GM23338 (cell line): ENCODE results near the gene CARMIL1. TPM values are rescaled to one million over a fixed set of nuclear protein-coding genes. Genes with fewer than 3 reads are reported as not detected.
"Not testable (repeated sequence)": the region's sequence is repeated elsewhere in the genome, so short reads cannot be mapped to it uniquely, and the experiment has no call there.

Experiments used
- ATAC-seq: fragments of 200-7000 bp; cut with Tn5 transposase; 3 replicates; pipeline ENCODE4 v1.9.1; 2020
- DNase-seq: peaks from one replicate; pipeline ENCODE4 v3.0.0-alpha.2; 2015; ENCODE audit warnings: low spot score
- H2AFZ ChIP-seq: fragments of 200-600 bp; sonication (generic); 2 replicates; pipeline ENCODE4 v1.8.0; 2016; ENCODE audit warnings: antibody characterized with exemption, mild to moderate bottlenecking, moderate library complexity
- H3F3A ChIP-seq: fragments of 200-600 bp; sonication (generic); replicated peaks from 2 replicates; pipeline ENCODE4 v1.8.0; 2017; ENCODE audit warnings: antibody characterized with exemption, mixed run types, low read depth
- H3K27ac ChIP-seq: fragments of 200-600 bp; sonication (generic); 2 replicates; pipeline ENCODE4 v1.6.1; 2016; ENCODE audit warnings: low read depth
- H3K27me3 ChIP-seq: fragments of 200-600 bp; sonication (generic); 2 replicates; pipeline ENCODE4 v1.8.0; 2016; ENCODE audit warnings: mild to moderate bottlenecking, mixed run types, moderate library complexity; ENCODE audit not compliant: insufficient read depth
- H3K36me3 ChIP-seq: fragments of 200-600 bp; sonication (generic); 2 replicates; pipeline ENCODE4 v1.8.0; 2016; ENCODE audit warnings: mild to moderate bottlenecking; ENCODE audit not compliant: insufficient read depth
- H3K4me1 ChIP-seq: fragments of 200-600 bp; sonication (generic); 2 replicates; pipeline ENCODE4 v1.8.0; 2016; ENCODE audit warnings: mild to moderate bottlenecking, moderate library complexity; ENCODE audit not compliant: insufficient read depth
- H3K4me2 ChIP-seq: fragments of 200-600 bp; sonication (generic); 2 replicates; pipeline ENCODE4 v1.7.1; 2017; ENCODE audit warnings: mixed run types
- H3K4me3 ChIP-seq: fragments of 200-600 bp; sonication (generic); 2 replicates; pipeline ENCODE4 v1.6.1; 2016; ENCODE audit warnings: mixed run types
- H3K79me2 ChIP-seq: fragments of 200-600 bp; sonication (generic); replicated peaks from 2 replicates; pipeline ENCODE4 v1.8.0; 2017; ENCODE audit warnings: mild to moderate bottlenecking; ENCODE audit not compliant: insufficient read depth
- H3K9me2 ChIP-seq: fragments of 200-600 bp; sonication (generic); 2 replicates; pipeline ENCODE4 v1.8.0; 2017; ENCODE audit not compliant: insufficient read depth
- H4K20me1 ChIP-seq: fragments of 200-600 bp; sonication (generic); replicated peaks from 2 replicates; pipeline ENCODE4 v1.8.0; 2017; ENCODE audit warnings: mild to moderate bottlenecking; ENCODE audit not compliant: insufficient read depth
- H3K27ac Mint-ChIP-seq: 2 replicates; pipeline ENCODE4 v1.8.0; 2020; ENCODE audit warnings: inconsistent platforms, mild to moderate bottlenecking, moderate library complexity, mixed read lengths
- H3K27me3 Mint-ChIP-seq: 3 replicates; pipeline ENCODE4 v1.8.0; 2022; ENCODE audit warnings: low read depth, mild to moderate bottlenecking, moderate library complexity, mixed read lengths, inconsistent platforms; ENCODE audit not compliant: insufficient read depth, poor library complexity
- H3K36me3 Mint-ChIP-seq: 3 replicates; pipeline ENCODE4 v1.8.0; 2021; ENCODE audit warnings: low read depth, mild to moderate bottlenecking, inconsistent platforms, moderate library complexity, mixed read lengths
- H3K4me1 Mint-ChIP-seq: 3 replicates; pipeline ENCODE4 v1.8.0; 2020; ENCODE audit warnings: mild to moderate bottlenecking, inconsistent platforms, mixed read lengths
- H3K4me3 Mint-ChIP-seq: 3 replicates; pipeline ENCODE4 v1.8.0; 2021; ENCODE audit warnings: moderate library complexity, mild to moderate bottlenecking, inconsistent platforms, mixed read lengths
- H3K9me3 Mint-ChIP-seq: 3 replicates; pipeline ENCODE4 v1.8.0; 2020; ENCODE audit warnings: moderate library complexity, mild to moderate bottlenecking, inconsistent platforms, mixed read lengths
- CREB1 ChIP-seq: fragments of 250-450 bp; sonication (Bioruptor Pico); IDR thresholded peaks from 2 replicates; pipeline ENCODE4 v1.5.0; 2020; ENCODE audit warnings: low read depth, mild to moderate bottlenecking, moderate library complexity
- EZH2phosphoT487 ChIP-seq: fragments of 200-600 bp; sonication (generic); IDR thresholded peaks from one replicate; pipeline ENCODE4 v1.8.1; 2018; ENCODE audit warnings: antibody characterized with exemption; ENCODE audit not compliant: unreplicated experiment
- NANOG ChIP-seq: IDR thresholded peaks from 2 replicates; pipeline ENCODE4 v1.6.1; 2016; ENCODE audit warnings: antibody characterized with exemption, borderline replicate concordance
- POLR2AphosphoS5 ChIP-seq: IDR thresholded peaks from 2 replicates; pipeline ENCODE4 v1.6.1; 2016; ENCODE audit warnings: antibody characterized with exemption, low read depth
- STAT1 ChIP-seq: IDR thresholded peaks from one replicate; pipeline ENCODE4 v1.6.1; 2016; ENCODE audit warnings: antibody characterized with exemption; ENCODE audit not compliant: unreplicated experiment
- ZNF114 ChIP-seq: fragments of 250-450 bp; sonication (Bioruptor Pico); IDR thresholded peaks from 2 replicates; pipeline ENCODE4 v1.5.0; 2020; ENCODE audit warnings: mild to moderate bottlenecking, moderate library complexity
- polyA plus RNA-seq: library from polyadenylated mRNA; unstranded; fragments of >200 nt; fragmentation: Nextera tagmentation; extraction: Ambion mirVana; gene quantifications from 2 replicates; pipeline ENCODE4 v1.2.1, GENCODE V29; 2016
- total RNA-seq: library from RNA; depleted of rRNA; stranded (reverse); fragments of >200 nt; shearing (Covaris generic); gene quantifications from 2 replicates; pipeline ENCODE4 v1.2.3, GENCODE V29; 2014
- TF ChIP-seq, protein P1 (sequence below): IDR thresholded peaks from one replicate; pipeline ENCODE4 v1.6.1; 2018; ENCODE audit warnings: antibody characterized with exemption; ENCODE audit not compliant: unreplicated experiment
- TF ChIP-seq, protein P2 (sequence below): IDR thresholded peaks from 2 replicates; pipeline ENCODE4 v1.6.1; 2016; ENCODE audit warnings: antibody characterized with exemption

CARMIL1 gene
- total and polyA plus RNA-seq, 2 experiments from 2014 or later, result 43.2 to 66.9 TPM

DNA sequence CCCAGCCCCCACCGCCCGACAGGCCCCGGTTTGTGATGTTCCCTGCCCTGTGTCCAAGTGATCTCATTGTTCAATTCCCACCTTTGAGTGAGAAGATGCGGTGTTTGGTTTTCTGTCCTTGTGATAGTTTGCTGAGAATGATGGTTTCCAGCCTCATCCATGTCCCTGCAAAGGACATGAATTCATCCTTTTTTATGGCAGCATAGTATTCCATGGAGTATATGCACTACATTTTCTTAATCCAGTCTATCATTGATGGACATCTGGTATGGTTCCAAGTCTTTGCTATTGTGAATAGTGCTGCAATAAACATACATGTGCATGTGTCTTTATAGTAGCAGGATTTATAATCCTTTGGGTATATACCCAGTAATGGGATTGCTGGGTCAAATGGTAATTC lies 165.3 kb downstream of the CARMIL1 start:
- not testable (repeated sequence) for H3K27me3 Mint-ChIP-seq, H3K4me2 ChIP-seq, H3K4me3 Mint-ChIP-seq, H3F3A ChIP-seq, ATAC-seq, H4K20me1 ChIP-seq, H2AFZ ChIP-seq, H3K4me3 ChIP-seq, H3K27ac Mint-ChIP-seq, H3K27me3 ChIP-seq, DNase-seq, H3K36me3 ChIP-seq, H3K79me2 ChIP-seq, H3K9me2 ChIP-seq, H3K27ac ChIP-seq
- Mint-ChIP-seq H3K36me3 (peaks cover 33% of the 10 kb centered on the region), H3K9me3 (peaks cover 17% of the 10 kb centered on the region), H3K4me1 (peaks cover 36% of the 10 kb centered on the region)
- peaks cover 37% of the 10 kb centered on the region for H3K4me1 ChIP-seq

DNA sequence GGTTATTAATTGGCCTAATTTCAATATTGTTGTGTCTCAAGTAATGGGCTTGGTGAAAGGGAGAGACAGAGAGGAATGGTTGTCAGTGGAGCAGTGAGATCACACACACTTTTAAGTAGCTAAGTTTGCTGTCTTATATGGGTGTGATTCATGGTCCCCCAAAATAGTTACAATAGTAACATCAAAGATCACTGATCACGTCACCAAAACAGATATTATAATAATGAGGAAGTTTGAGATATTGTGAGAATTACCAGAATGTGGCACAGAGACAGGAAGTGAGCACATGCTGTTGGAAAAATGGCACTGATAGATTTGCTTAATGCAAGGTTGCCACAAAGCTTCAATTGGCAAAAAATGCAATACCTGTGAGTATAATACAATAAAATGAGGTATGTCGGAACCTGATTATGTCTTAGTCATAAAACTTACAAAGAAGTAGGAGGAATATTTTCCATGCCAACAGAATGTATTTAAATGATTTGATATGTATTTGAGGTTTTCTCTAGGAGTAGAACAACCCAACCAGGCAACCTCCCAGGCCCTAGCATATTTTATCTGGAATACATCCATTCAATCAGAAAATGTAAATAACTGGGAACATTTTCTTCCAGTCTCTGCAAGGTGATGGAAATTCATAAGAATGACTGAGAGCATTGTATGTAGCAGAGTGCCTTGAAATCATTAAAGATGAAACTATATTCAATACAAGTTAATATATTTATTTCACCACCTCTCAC lies 167.8 kb downstream of the CARMIL1 start:
- no peaks in the 10 kb centered on the region for H3K9me2 ChIP-seq
- H3K27me3 ChIP-seq, result no peaks in the 10 kb centered on the region
- peaks cover 10% of the 10 kb centered on the region; the same call in 1 of the 2 replicates for H3K36me3 ChIP-seq
- Mint-ChIP-seq H3K4me1 (peaks cover 44% of the 10 kb centered on the region), H3K9me3 (peaks cover 17% of the 10 kb centered on the region), H3K4me3 (no peak overlapping the region), H3K36me3 (peaks cover 33% of the 10 kb centered on the region), H3K27ac (no peak overlapping the region), H3K27me3 (peaks cover 5% of the 10 kb centered on the region)
- peaks cover 37% of the 10 kb centered on the region for H3K4me1 ChIP-seq
- H3K79me2 ChIP-seq, result no peaks in the 10 kb centered on the region
- H2AFZ ChIP-seq, result no peak overlapping the region
- H4K20me1 ChIP-seq, result no peaks in the 10 kb centered on the region
- H3F3A ChIP-seq, result no peaks in the 10 kb centered on the region
- DNase-seq, result no peak
- no peak overlapping the region for H3K4me2 ChIP-seq
- H3K27ac ChIP-seq, result no peak overlapping the region
- no peak for TF ChIP-seq STAT1
- no peak for TF ChIP-seq EZH2phosphoT487
- no peak for TF ChIP-seq CREB1 (CRISPR knock-in tag)
- TF ChIP-seq, protein P1, sequence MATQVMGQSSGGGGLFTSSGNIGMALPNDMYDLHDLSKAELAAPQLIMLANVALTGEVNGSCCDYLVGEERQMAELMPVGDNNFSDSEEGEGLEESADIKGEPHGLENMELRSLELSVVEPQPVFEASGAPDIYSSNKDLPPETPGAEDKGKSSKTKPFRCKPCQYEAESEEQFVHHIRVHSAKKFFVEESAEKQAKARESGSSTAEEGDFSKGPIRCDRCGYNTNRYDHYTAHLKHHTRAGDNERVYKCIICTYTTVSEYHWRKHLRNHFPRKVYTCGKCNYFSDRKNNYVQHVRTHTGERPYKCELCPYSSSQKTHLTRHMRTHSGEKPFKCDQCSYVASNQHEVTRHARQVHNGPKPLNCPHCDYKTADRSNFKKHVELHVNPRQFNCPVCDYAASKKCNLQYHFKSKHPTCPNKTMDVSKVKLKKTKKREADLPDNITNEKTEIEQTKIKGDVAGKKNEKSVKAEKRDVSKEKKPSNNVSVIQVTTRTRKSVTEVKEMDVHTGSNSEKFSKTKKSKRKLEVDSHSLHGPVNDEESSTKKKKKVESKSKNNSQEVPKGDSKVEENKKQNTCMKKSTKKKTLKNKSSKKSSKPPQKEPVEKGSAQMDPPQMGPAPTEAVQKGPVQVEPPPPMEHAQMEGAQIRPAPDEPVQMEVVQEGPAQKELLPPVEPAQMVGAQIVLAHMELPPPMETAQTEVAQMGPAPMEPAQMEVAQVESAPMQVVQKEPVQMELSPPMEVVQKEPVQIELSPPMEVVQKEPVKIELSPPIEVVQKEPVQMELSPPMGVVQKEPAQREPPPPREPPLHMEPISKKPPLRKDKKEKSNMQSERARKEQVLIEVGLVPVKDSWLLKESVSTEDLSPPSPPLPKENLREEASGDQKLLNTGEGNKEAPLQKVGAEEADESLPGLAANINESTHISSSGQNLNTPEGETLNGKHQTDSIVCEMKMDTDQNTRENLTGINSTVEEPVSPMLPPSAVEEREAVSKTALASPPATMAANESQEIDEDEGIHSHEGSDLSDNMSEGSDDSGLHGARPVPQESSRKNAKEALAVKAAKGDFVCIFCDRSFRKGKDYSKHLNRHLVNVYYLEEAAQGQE, result no peak
- no peak for ATAC-seq
- H3K4me3 ChIP-seq, result no peak overlapping the region

DNA sequence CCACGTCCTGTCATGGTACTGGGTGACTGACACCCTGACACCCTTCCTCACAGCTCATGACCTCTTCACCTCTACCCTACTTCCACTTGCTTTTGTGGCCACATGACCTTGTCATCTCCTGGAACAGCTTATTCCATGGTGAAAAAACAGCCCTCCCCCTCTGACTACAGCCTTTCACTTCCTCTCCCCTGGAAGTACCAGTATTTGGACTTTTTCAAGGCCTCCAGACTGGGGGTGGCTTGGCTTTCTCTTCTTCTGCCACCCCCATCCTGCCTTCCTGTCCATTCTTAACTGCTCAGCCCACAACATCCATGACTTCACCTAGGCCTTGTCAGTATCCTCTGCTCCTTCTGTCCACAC lies 168.4 kb downstream of the CARMIL1 start:
- Histone ChIP-seq H3K4me1 (peaks cover 31% of the 10 kb centered on the region), H2AFZ (no peak overlapping the region), H4K20me1 (no peaks in the 10 kb centered on the region), H3K27me3 (no peaks in the 10 kb centered on the region), H3K9me2 (no peaks in the 10 kb centered on the region), H3K27ac (no peak overlapping the region), H3F3A (no peaks in the 10 kb centered on the region), H3K36me3 (peaks cover 10% of the 10 kb centered on the region; the same call in 1 of the 2 replicates), H3K4me2 (no peak overlapping the region), H3K4me3 (no peak overlapping the region), H3K79me2 (no peaks in the 10 kb centered on the region)
- TF ChIP-seq ZNF114 (CRISPR knock-in tag) (no peak), NANOG (no peak), POLR2AphosphoS5 (no peak), EZH2phosphoT487 (no peak), STAT1 (no peak)
- TF ChIP-seq, protein P2, sequence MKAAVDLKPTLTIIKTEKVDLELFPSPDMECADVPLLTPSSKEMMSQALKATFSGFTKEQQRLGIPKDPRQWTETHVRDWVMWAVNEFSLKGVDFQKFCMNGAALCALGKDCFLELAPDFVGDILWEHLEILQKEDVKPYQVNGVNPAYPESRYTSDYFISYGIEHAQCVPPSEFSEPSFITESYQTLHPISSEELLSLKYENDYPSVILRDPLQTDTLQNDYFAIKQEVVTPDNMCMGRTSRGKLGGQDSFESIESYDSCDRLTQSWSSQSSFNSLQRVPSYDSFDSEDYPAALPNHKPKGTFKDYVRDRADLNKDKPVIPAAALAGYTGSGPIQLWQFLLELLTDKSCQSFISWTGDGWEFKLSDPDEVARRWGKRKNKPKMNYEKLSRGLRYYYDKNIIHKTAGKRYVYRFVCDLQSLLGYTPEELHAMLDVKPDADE, result no peak
- ATAC-seq (no peak), DNase-seq (no peak)
- Mint-ChIP-seq H3K4me3 (no peak overlapping the region), H3K27me3 (peaks cover 5% of the 10 kb centered on the region), H3K9me3 (peaks cover 17% of the 10 kb centered on the region), H3K27ac (peak overlapping the region; percentile 51; the same call in 1 of the 2 replicates), H3K4me1 (peaks cover 40% of the 10 kb centered on the region), H3K36me3 (peaks cover 33% of the 10 kb centered on the region)
